ENCODE data around the gene ABCB10. TPM values are rescaled to one million over a fixed set of nuclear protein-coding genes. Genes with fewer than 3 reads are reported as not detected.

ABCB10 gene
- total RNA-seq, 1 donor from 2014 or later = 11.5 TPM

Small RNAs within 50 kb of the gene (small RNA-seq; reads per million reads assigned to genes)
- gene HMGN2P19 = not detected
- not detected for gene RNA5SP78
- not detected for gene RNU4-21P

Other genes starting within 250 kb of the ABCB10 start
- 5.2 TPM for gene CCSAP, start 215.7 kb downstream of the ABCB10 start, total RNA-seq
- gene ACTA1, start 124.6 kb downstream of the ABCB10 start, total RNA-seq = 2,324 TPM
- gene NUP133, start 50.4 kb downstream of the ABCB10 start, total RNA-seq = 44.4 TPM
- gene TAF5L, start 67.4 kb upstream of the ABCB10 start, total RNA-seq = 9.9 TPM
- 11.0 TPM for gene URB2, start 67.5 kb upstream of the ABCB10 start, total RNA-seq